CD14-positive monocyte (primary cell): ENCODE results near the gene RAB18. TPM values are rescaled to one million over a fixed set of nuclear protein-coding genes. Genes with fewer than 3 reads are reported as not detected.
A peak's percentile ranks its signal among the peaks of the same experiment; 100 is the strongest.

Experiments used
- DNase-seq, 3 donors: peaks; one replicate each; pipeline ENCODE4 v3.0.0-alpha.2; 2011 to 2022
- H2AFZ ChIP-seq: 2 replicates; pipeline ENCODE4 v1.6.0; 2012; ENCODE audit warnings: mild to moderate bottlenecking, low read depth, low read length, inconsistent platforms; ENCODE audit not compliant: insufficient read depth, poor library complexity, severe bottlenecking
- H3K27ac ChIP-seq, 2 donors: 1 replicate in 1 of 2; 2 replicates in 1 of 2; pipeline ENCODE4 v1.5.1; 2012 to 2013; ENCODE audit warnings: low read length in 2 of 2, control low read depth in 1 of 2, inconsistent platforms in 1 of 2, low read depth in 1 of 2, mild to moderate bottlenecking in 1 of 2
- H3K27me3 ChIP-seq, 2 donors: one replicate each; pipeline versions ENCODE4 v1.6.0 to v1.6.1; 2011 to 2013; ENCODE audit warnings: low read length in 2 of 2; ENCODE audit not compliant: control insufficient read depth in 2 of 2, insufficient read depth in 2 of 2
- H3K36me3 ChIP-seq, 2 donors: replicated peaks in 1 of 2; 1 replicate in 1 of 2; 2 replicates in 1 of 2; pipeline versions ENCODE4 v1.5.1 to v1.6.1; 2012 to 2013; ENCODE audit warnings: low read length in 2 of 2, control low read depth in 1 of 2, inconsistent platforms in 1 of 2, mild to moderate bottlenecking in 1 of 2; ENCODE audit not compliant: insufficient read depth in 2 of 2, control insufficient read depth in 1 of 2
- H3K4me1 ChIP-seq, 2 donors: 1 replicate in 1 of 2; 2 replicates in 1 of 2; pipeline versions ENCODE4 v1.5.1 to v1.6.1; 2012 to 2013; ENCODE audit warnings: low read length in 2 of 2, control low read depth in 1 of 2, inconsistent platforms in 1 of 2, mild to moderate bottlenecking in 1 of 2, moderate library complexity in 1 of 2; ENCODE audit not compliant: insufficient read depth in 2 of 2, control insufficient read depth in 1 of 2
- H3K4me2 ChIP-seq: replicated peaks from 2 replicates; pipeline ENCODE3; 2012; ENCODE audit warnings: low read length, moderate library complexity, mild to moderate bottlenecking; ENCODE audit not compliant: poor library complexity, severe bottlenecking; ENCODE audit errors: extremely low read depth
- H3K4me3 ChIP-seq, 3 experiments: fragments of 200-600 bp in 1 of 3; sonication (generic) in 1 of 3; replicated peaks in 1 of 3; 1 replicate in 2 of 3; 2 replicates in 1 of 3; pipeline ENCODE4 v1.5.1; 2011 to 2013; ENCODE audit warnings: low read length in 3 of 3, mild to moderate bottlenecking in 3 of 3, control low read depth in 2 of 3, low read depth in 2 of 3, inconsistent platforms in 1 of 3, moderate library complexity in 1 of 3
- H3K79me2 ChIP-seq: 2 replicates; pipeline ENCODE4 v1.6.0; 2012; ENCODE audit warnings: mild to moderate bottlenecking, control low read depth, inconsistent platforms, low read length, moderate library complexity; ENCODE audit not compliant: insufficient read depth
- H3K9ac ChIP-seq: 2 replicates; pipeline ENCODE4 v1.6.0; 2017; ENCODE audit warnings: low read length, mild to moderate bottlenecking; ENCODE audit not compliant: insufficient read depth, poor library complexity, severe bottlenecking
- H3K9me3 ChIP-seq, 2 donors: replicated peaks in 1 of 2; 1 replicate in 1 of 2; 2 replicates in 1 of 2; pipeline versions ENCODE4 v1.5.1 to v1.6.1; 2012 to 2013; ENCODE audit warnings: low read length in 2 of 2, control low read depth in 1 of 2; ENCODE audit not compliant: control insufficient read depth in 1 of 2, insufficient read depth in 1 of 2
- H4K20me1 ChIP-seq: 2 replicates; pipeline ENCODE4 v1.6.0; 2012; ENCODE audit warnings: mild to moderate bottlenecking, low read length, control low read depth, moderate library complexity; ENCODE audit not compliant: insufficient read depth
- H3K27ac Mint-ChIP-seq, 7 donors: one replicate each; pipeline ENCODE4 v1.8.0; 2020; ENCODE audit warnings: mild to moderate bottlenecking in 7 of 7, mixed read lengths in 7 of 7, moderate library complexity in 6 of 7, inconsistent platforms in 2 of 7
- H3K27me3 Mint-ChIP-seq, 3 donors: one replicate each; pipeline ENCODE4 v1.8.0; 2021 to 2022; ENCODE audit warnings: low read depth in 3 of 3, mild to moderate bottlenecking in 3 of 3, mixed read lengths in 3 of 3, moderate library complexity in 3 of 3, inconsistent platforms in 1 of 3
- H3K36me3 Mint-ChIP-seq, 2 donors: one replicate each; pipeline ENCODE4 v1.8.0; 2020; ENCODE audit warnings: mixed read lengths in 2 of 2, inconsistent platforms in 1 of 2, mild to moderate bottlenecking in 1 of 2
- H3K4me1 Mint-ChIP-seq: one replicate; pipeline ENCODE4 v1.8.0; 2020; ENCODE audit warnings: mild to moderate bottlenecking, mixed read lengths
- H3K4me3 Mint-ChIP-seq, 2 donors: one replicate each; pipeline ENCODE4 v1.8.0; 2020; ENCODE audit warnings: mild to moderate bottlenecking in 2 of 2, mixed read lengths in 2 of 2, moderate library complexity in 1 of 2
- H3K9me3 Mint-ChIP-seq, 7 donors: one replicate each; pipeline ENCODE4 v1.8.0; 2020 to 2022; ENCODE audit warnings: mixed read lengths in 7 of 7, mild to moderate bottlenecking in 6 of 7, moderate library complexity in 6 of 7, inconsistent platforms in 2 of 7
- CTCF ChIP-seq: fragments of 200-600 bp; IDR thresholded peaks from one replicate; pipeline ENCODE4 v1.8.0; 2022; ENCODE audit warnings: antibody characterized with exemption, mild to moderate bottlenecking
- whole genome bisulfite sequencing: methylation state at CpG from one replicate; pipeline ENCODE4 v1.1.5; 2013; ENCODE audit warnings: missing lambda C conversion rate; ENCODE audit not compliant: insufficient coverage; 5-methylcytosine and 5-hydroxymethylcytosine counted together
- intact Hi-C, 2 donors: fragments of 100-400 bp; cut with micrococcal nuclease; formaldehyde crosslinking; loops; one replicate each; pipeline versions ENCODE4 v1.15.0 to v1.15.1; 2023
- polyA plus RNA-seq, 3 donors: library from polyadenylated mRNA; depleted of rRNA in 1 of 3; unstranded in 2 of 3; stranded (reverse) in 1 of 3; fragments of 300-500 nt in 2 of 3; fragments of >200 nt in 1 of 3; fragmentation: Illumina TruSeq in 2 of 3; gene quantifications; 1 replicate in 2 of 3; 2 replicates in 1 of 3; pipeline ENCODE4 v1.2.3, GENCODE V29; 2012 to 2021

RAB18 gene
- polyA plus RNA-seq, 3 donors = 22.1 to 133 (median 117) TPM

DNA sequence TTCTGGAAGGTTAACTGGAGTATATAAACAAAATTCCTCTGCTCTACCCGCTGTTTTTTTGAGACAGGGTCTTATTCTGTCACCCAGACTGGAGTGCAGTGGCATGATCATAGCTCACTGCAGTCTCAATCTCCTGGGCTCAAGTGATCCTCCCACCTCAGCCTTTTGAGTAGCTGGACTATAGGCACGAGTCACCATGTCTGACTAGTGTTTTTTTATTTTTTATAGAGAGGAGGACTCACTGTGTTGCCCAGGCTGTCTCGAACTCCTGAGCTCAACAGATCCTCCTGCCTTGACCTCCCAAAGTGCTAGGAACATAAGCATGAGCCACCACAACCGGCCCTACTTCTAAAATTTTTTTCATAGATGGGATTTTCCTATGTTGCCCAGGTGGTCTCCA, 2.2 kb downstream of the RAB18 start:
- Histone ChIP-seq H3K36me3 (peaks cover 16 to 21% of the 10 kb centered on the region in 2 donors), H3K4me1 (peaks cover 24 to 32% of the 10 kb centered on the region in 2 donors), H3K27me3 (no peaks in the 10 kb centered on the region), H3K9me3 (no peaks in the 10 kb centered on the region), H3K4me3 (peak overlapping the region in 1 of 3 experiments; percentile 35), H3K79me2 (peaks cover 73% of the 10 kb centered on the region), H3K27ac (peak overlapping the region in 1 of 2 donors; percentile 55), H2AFZ (no peak overlapping the region), H4K20me1 (peaks cover 64% of the 10 kb centered on the region), H3K9ac (no peak overlapping the region), H3K4me2 (peak overlapping the region; percentile 38)
- H3K27me3 Mint-ChIP-seq = peaks cover 0 to 3% (median 0%) of the 10 kb centered on the region in 3 donors
- peak overlapping the region in 4 of 7 donors; percentile 18 to 66 (median 28) for H3K27ac Mint-ChIP-seq
- H3K4me1 Mint-ChIP-seq = peaks cover 48% of the 10 kb centered on the region
- TF ChIP-seq CTCF = no peak
- whole genome bisulfite sequencing = 80% methylated on average over 1 of the region's 4 CpGs
- intact Hi-C loops = loop anchor here in 1 of 2 donors (10.0 kb wide), 1 partner anchor 51 kb away; no protein-coding TSS in a partner anchor
- peaks cover 27 to 37% of the 10 kb centered on the region in 2 donors for H3K36me3 Mint-ChIP-seq
- no peak for DNase-seq
- peaks cover 0 to 5% (median 0%) of the 10 kb centered on the region in 7 donors for H3K9me3 Mint-ChIP-seq
- H3K4me3 Mint-ChIP-seq = peak overlapping the region in 1 of 2 donors; percentile 2

DNA sequence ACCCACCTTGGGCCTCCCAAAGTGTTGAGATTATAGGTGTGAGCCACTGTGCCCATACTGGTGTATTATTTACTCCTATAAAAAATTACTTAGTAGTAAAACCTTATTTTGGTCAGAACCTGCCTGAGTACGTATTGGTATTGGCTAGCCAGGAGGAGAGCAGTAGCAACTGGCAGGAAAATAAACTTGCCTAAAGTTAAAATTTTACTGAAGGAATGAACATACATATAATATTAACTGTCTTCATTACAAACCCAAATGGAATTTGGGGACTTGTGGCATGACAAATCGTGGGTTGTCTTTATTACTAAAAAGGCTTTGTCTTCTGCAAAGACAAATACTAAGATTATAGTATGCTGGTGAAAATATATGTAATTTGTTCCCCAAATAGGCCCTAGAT, 8.4 kb downstream of the RAB18 start:
- no peak overlapping the region for H3K27ac ChIP-seq
- Mint-ChIP-seq H3K27ac (no peak overlapping the region), H3K9me3 (peaks cover 0 to 3% (median 0%) of the 10 kb centered on the region in 7 donors), H3K27me3 (no peaks in the 10 kb centered on the region), H3K36me3 (peaks cover 44 to 68% of the 10 kb centered on the region in 2 donors), H3K4me3 (no peak overlapping the region), H3K4me1 (peaks cover 22% of the 10 kb centered on the region)
- no peaks in the 10 kb centered on the region for H3K4me1 ChIP-seq
- H3K4me2 ChIP-seq = no peak overlapping the region
- no peaks in the 10 kb centered on the region for H3K9me3 ChIP-seq
- no CpG with 5 or more reads among the region's 2 CpGs for WGBS
- H3K36me3 ChIP-seq = peaks cover 44 to 66% of the 10 kb centered on the region in 2 donors
- no peak overlapping the region for H2AFZ ChIP-seq
- intact Hi-C loops = no loop called here
- peaks cover 98% of the 10 kb centered on the region for H3K79me2 ChIP-seq
- H3K4me3 ChIP-seq = no peak overlapping the region
- no peak overlapping the region for H3K9ac ChIP-seq
- peaks cover 95% of the 10 kb centered on the region for H4K20me1 ChIP-seq
- no peaks in the 10 kb centered on the region for H3K27me3 ChIP-seq
- DNase-seq = no peak
- no peak for TF ChIP-seq CTCF
